Fibroblast of the aortic adventitia (primary cell): Measurements from ENCODE around the gene CYP26C1. TPM values are rescaled to one million over a fixed set of nuclear protein-coding genes. Genes with fewer than 3 reads are reported as not detected.

Experiments
- DNase-seq: peaks from one replicate; pipeline ENCODE4 v3.0.0-alpha.2; 2010; ENCODE audit warnings: low read depth
- H3K4me3 ChIP-seq: 2 replicates; pipeline ENCODE4 v1.5.1; 2011; ENCODE audit warnings: low read depth, mild to moderate bottlenecking, control low read depth, low read length, moderate library complexity
- total RNA-seq: library from RNA; depleted of rRNA; stranded (reverse); fragments of >200 nt; gene quantifications from 2 replicates; pipeline ENCODE4 v1.2.3, GENCODE V29; 2012; ENCODE audit warnings: low replicate concordance
- TF ChIP-seq, protein P1 (sequence below): IDR thresholded peaks from 2 replicates; pipeline ENCODE4 v1.5.1; 2011; ENCODE audit warnings: mild to moderate bottlenecking, low read length, control low read depth, inconsistent platforms; ENCODE audit not compliant: insufficient read depth

The CYP26C1 gene
- total RNA-seq, 1 donor, result 0.09 TPM

DNA sequence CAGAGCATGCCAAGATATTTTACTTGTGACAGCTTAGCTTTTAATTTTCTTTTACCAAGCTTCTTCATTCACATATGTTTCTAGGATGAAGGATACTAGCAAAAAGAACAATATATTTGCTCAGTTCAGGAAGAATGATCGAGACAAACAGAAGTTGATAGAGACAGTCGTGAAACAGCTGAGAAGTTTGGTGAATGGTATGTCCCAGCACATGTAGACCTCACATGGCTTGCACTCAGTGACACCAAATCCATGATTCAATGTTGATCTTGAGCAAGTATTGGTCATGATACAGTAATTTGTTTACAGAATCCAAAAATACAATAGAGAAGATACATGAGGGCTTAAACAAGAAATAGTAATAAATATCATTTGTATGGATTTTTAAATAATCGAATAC lies 2.5 kb upstream of the CYP26C1 start:
- TF ChIP-seq, protein P1, sequence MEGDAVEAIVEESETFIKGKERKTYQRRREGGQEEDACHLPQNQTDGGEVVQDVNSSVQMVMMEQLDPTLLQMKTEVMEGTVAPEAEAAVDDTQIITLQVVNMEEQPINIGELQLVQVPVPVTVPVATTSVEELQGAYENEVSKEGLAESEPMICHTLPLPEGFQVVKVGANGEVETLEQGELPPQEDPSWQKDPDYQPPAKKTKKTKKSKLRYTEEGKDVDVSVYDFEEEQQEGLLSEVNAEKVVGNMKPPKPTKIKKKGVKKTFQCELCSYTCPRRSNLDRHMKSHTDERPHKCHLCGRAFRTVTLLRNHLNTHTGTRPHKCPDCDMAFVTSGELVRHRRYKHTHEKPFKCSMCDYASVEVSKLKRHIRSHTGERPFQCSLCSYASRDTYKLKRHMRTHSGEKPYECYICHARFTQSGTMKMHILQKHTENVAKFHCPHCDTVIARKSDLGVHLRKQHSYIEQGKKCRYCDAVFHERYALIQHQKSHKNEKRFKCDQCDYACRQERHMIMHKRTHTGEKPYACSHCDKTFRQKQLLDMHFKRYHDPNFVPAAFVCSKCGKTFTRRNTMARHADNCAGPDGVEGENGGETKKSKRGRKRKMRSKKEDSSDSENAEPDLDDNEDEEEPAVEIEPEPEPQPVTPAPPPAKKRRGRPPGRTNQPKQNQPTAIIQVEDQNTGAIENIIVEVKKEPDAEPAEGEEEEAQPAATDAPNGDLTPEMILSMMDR, result no peak
- no peak for DNase-seq
- no peak overlapping the region for H3K4me3 ChIP-seq

DNA sequence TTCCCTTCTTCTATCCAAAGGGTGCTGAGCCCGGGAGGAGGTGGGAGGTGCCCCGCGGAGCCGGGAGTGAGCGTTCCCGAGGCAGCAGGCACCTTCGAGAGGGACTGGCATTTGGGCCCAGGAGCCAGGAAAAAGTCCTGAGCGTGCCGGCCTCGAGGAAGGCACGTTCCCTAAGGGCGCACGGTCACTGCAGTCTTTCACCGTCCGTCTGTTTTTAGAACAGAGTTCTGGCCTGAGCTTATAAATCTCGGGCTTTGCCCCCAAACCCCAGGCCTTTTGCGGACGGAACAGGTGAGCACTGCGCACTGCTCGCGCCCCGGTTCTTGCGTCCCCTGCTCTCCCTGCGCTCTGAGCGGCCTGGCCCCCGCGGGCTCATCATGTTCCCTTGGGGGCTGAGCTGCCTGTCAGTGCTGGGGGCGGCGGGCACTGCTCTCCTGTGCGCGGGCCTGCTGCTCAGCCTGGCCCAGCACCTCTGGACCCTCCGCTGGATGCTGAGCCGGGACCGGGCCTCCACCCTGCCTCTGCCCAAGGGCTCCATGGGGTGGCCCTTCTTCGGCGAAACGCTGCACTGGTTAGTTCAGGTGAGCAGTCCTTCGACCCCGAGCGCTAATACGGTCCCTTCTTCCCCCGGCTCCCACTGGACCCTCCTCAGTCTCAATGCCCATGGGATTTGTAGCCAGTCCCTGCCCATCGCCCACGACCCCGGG lies 442 bp downstream of the CYP26C1 start:
- no peak for DNase-seq
- H3K4me3 ChIP-seq, result no peak overlapping the region
- TF ChIP-seq, protein P1, result no peak

DNA sequence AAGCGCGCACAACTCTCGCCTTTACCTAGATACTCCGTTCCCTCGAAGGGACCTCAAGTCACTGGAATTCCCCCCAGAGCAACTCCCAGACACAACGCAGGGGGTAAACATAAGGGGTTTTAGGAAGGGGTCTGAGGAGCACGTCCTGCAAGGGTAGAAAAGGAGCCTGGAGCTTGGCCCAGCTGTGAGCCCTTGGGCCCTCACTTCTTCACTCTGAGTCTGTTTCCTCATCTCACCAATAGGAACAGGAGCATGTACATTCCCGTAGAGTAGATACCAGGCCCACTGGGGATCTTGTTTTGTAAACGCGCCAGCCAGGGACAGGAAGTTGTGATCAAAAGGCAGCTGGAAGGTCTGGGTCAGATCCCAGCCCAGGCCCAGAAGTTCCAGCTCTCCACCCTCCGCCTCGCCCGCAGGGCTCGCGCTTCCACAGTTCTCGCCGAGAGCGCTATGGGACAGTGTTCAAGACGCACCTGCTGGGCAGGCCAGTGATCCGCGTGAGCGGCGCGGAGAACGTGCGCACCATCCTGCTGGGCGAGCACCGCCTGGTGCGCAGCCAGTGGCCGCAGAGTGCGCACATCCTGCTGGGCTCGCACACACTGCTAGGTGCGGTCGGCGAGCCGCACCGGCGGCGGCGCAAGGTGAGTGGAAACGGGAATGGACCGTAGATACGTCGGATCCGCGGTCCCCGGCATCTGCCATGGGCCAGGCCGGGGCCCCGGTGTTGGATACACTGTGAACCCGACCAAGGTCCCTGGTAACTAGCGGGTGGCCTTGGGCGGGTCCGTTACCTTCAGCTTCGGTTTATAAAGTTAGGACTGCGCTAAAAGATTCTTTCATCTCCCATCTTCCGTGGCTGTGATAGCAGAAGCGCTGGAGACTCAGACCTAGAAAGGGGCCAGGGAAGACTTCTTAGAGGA lies 1.3 kb downstream of the CYP26C1 start:
- peak overlapping the region; percentile 49 for H3K4me3 ChIP-seq
- TF ChIP-seq, protein P1, result no peak
- DNase-seq, result peak; percentile 30

DNA sequence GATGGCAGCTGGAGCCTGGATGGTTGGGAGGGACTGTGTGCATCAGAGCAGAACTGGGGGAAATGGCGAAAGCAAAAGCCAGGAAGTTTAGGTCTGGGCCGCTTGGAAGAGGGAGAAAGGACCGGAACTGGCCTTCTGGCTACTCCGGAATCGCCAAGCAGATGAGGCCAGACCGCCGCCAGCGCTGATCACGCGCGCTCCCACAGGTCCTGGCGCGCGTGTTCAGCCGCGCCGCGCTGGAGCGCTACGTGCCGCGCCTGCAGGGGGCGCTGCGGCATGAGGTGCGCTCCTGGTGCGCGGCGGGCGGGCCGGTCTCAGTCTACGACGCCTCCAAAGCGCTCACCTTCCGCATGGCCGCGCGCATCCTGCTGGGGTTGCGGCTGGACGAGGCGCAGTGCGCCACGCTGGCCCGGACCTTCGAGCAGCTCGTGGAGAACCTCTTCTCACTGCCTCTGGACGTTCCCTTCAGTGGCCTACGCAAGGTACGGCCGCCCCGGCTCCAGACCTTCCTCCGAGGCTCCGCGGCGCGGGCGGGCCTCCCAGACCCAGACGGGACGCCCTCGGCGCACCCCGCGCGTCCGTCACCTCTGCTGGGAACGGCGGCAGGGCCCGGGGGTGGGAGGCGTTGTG lies 2.0 kb downstream of the CYP26C1 start:
- TF ChIP-seq, protein P1, result peak; percentile 41
- H3K4me3 ChIP-seq, result peak overlapping the region; percentile 49
- peak; percentile 45 for DNase-seq

DNA sequence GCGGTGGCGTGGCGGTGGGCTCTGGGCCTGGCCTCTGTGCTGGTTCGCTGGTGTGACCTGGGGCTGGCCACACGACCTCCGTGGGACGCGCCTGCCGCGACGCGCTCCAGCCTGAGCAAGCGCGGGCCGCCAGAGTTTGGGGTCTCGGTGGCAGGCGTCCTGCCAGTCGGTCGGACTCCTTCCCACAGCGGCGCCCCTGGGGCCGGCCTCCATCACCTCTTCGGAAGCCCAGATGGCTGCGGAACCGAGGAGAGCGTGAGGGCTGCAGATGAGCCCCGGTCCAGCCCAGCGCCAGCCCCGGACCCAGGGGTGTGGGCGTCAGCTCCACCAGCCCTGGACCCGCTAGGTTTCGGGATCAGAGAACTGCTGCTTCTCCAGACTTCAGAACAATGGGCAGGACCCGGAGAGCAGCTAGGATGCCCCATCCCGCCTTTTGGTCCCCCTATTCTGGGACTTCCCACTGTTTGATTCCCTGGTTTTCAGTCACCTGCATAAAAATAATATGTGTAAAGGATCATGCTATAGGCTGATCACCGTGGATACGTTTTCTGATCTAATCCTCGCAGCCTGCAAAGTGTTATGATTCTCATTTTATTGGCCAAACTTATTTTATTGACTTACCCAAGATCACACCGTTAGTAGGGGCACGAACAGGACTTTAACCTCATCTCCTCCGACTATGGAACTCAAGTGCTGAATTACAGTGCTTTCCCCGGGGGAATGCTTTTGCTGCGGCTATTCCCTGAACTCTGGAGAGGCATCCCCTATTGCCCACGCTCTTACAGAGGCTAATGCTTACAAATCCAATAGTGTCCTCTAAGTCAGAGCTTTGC lies 2.8 kb downstream of the CYP26C1 start:
- no peak for DNase-seq
- peak overlapping the region; percentile 49 for H3K4me3 ChIP-seq
- TF ChIP-seq, protein P1, result no peak
